ENCODE measurements around the gene PARP16. TPM values are rescaled to one million over a fixed set of nuclear protein-coding genes. Genes with fewer than 3 reads are reported as not detected.

Gene PARP16
- total RNA-seq, 1 donor from 2014 or later: 15.5 TPM

GRCh38 chr15:65254356-65254755 is 32.3 kb downstream of the PARP16 start:
- Mint-ChIP-seq H3K4me3 (peak overlapping the region; percentile 14), H3K27me3 (ENCODE audit: low read depth) (no peaks in the 10 kb centered on the region), H3K36me3 (ENCODE audit: low read depth) (peaks cover 8% of the 10 kb centered on the region), H3K9me3 (no peaks in the 10 kb centered on the region), H3K27ac (ENCODE audit: unreplicated experiment) (peak overlapping the region; percentile 31), H3K4me1 (peaks cover 17% of the 10 kb centered on the region)
- no peak for TF ChIP-seq CTCF (conservative IDR thresholded peaks at IDR 0.05)
- no peak for DNase-seq (ENCODE audit: low read depth, low spot score)

GRCh38 chr15:65249641-65250040 is 37.0 kb downstream of the PARP16 start:
- Mint-ChIP-seq H3K27ac (ENCODE audit: unreplicated experiment) (no peak overlapping the region), H3K4me1 (peaks cover 7% of the 10 kb centered on the region)
- no peak for TF ChIP-seq CTCF (conservative IDR thresholded peaks at IDR 0.05)

DNA sequence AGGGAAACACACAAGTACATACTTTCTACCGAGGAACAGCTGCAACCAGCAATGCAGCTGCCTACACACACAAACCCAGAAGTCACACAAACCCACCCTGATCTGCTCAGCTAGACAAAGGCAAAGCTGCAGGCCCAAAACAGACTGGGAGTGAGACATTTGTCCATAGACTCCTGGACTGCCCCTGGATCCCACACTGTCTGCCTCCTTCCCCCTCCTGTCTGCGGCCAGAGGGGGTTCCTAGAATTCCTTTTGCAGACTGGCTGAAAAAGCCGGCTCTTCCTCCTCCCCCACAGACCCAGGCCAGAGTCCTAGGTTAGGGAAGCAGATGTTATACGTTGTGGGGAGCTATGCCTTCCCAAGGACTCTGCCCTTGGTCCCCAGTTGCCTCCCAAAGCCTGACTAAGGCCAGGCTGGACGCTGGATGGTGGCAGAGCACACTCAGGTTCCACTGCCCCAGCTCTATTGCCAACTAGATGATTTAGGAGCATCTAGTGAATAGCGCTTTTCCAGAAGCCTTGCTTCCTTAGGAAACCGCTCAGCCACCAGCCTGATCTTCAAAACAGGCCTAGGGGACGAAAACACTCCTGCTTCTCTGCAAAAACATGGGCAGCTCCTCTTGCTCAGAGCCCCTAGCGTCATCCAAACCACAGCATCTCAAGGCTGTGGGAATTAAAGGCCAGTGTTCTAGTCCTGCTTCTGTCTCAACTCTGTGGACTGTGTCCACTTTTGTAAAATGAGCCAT is 38.0 kb downstream of the PARP16 start:
- no peak overlapping the region for H3K4me3 Mint-ChIP-seq
- peak overlapping the region; percentile 44 for H3K27ac Mint-ChIP-seq (ENCODE audit: unreplicated experiment)
- H3K4me1 Mint-ChIP-seq: no peaks in the 10 kb centered on the region
- DNase-seq (ENCODE audit: low read depth, low spot score): no peak
- peaks cover 9% of the 10 kb centered on the region for H3K36me3 Mint-ChIP-seq (ENCODE audit: low read depth)
- H3K9me3 Mint-ChIP-seq: peaks cover 2% of the 10 kb centered on the region
- TF ChIP-seq CTCF (conservative IDR thresholded peaks at IDR 0.05): no peak
- H3K27me3 Mint-ChIP-seq (ENCODE audit: low read depth): no peaks in the 10 kb centered on the region

More at GRCh38 chr15:65249641-65250040, 37.0 kb downstream of the PARP16 start:
- Mint-ChIP-seq H3K36me3 (ENCODE audit: low read depth) (peaks cover 6% of the 10 kb centered on the region), H3K27me3 (ENCODE audit: low read depth) (no peaks in the 10 kb centered on the region), H3K9me3 (no peaks in the 10 kb centered on the region), H3K4me3 (no peak overlapping the region)
- DNase-seq (ENCODE audit: low read depth, low spot score): no peak

GRCh38 chr15:65246939-65247338 is 39.7 kb downstream of the PARP16 start:
- Mint-ChIP-seq H3K4me1 (no peaks in the 10 kb centered on the region), H3K4me3 (no peak overlapping the region), H3K9me3 (peaks cover 2% of the 10 kb centered on the region), H3K36me3 (ENCODE audit: low read depth) (peaks cover 9% of the 10 kb centered on the region), H3K27ac (ENCODE audit: unreplicated experiment) (no peak overlapping the region), H3K27me3 (ENCODE audit: low read depth) (no peaks in the 10 kb centered on the region)
- TF ChIP-seq CTCF (conservative IDR thresholded peaks at IDR 0.05): no peak
- no peak for DNase-seq (ENCODE audit: low read depth, low spot score)

- Mint-ChIP-seq H3K4me1 (no peaks in the 10 kb centered on the region), H3K9me3 (peaks cover 2% of the 10 kb centered on the region), H3K27ac (ENCODE audit: unreplicated experiment) (no peak overlapping the region), H3K36me3 (ENCODE audit: low read depth) (peaks cover 9% of the 10 kb centered on the region), H3K4me3 (no peak overlapping the region), H3K27me3 (ENCODE audit: low read depth) (no peaks in the 10 kb centered on the region)
- DNase-seq (ENCODE audit: low read depth, low spot score): no peak
- TF ChIP-seq CTCF (conservative IDR thresholded peaks at IDR 0.05): no peak
These were observed 40.5 kb downstream of the PARP16 start for GRCh38 chr15:65246026-65246714.
